ENCODE measurements around the gene CRACR2A.

The CRACR2A gene

GRCh38 chr12:3651585-3652424, 101.1 kb downstream of the CRACR2A start:
- TF ChIP-seq CTCF (conservative IDR thresholded peaks at IDR 0.05): no peak
- no peak overlapping the region for H3K27ac ChIP-seq

- TF ChIP-seq CTCF (conservative IDR thresholded peaks at IDR 0.05): no peak
- no peak overlapping the region for H3K27ac ChIP-seq
These were observed 105.4 kb downstream of the CRACR2A start for GRCh38 chr12:3647504-3647903.

GRCh38 chr12:3646561-3647241, 106.2 kb downstream of the CRACR2A start:
- no peak overlapping the region for H3K27ac ChIP-seq
- no peak for TF ChIP-seq CTCF (conservative IDR thresholded peaks at IDR 0.05)

- no peak for TF ChIP-seq CTCF (conservative IDR thresholded peaks at IDR 0.05)
- no peak overlapping the region for H3K27ac ChIP-seq
These were observed 107.8 kb downstream of the CRACR2A start for GRCh38 chr12:3645091-3645490.

GRCh38 chr12:3644104-3644503, 108.8 kb downstream of the CRACR2A start:
- TF ChIP-seq CTCF (conservative IDR thresholded peaks at IDR 0.05): peak; percentile 47
- no peak overlapping the region for H3K27ac ChIP-seq

- TF ChIP-seq CTCF (conservative IDR thresholded peaks at IDR 0.05): no peak
- H3K27ac ChIP-seq: peak overlapping the region; percentile 31
These were observed 111.4 kb downstream of the CRACR2A start for GRCh38 chr12:3641428-3642018.

- TF ChIP-seq CTCF (conservative IDR thresholded peaks at IDR 0.05): no peak
These were observed 116.6 kb downstream of the CRACR2A start for GRCh38 chr12:3636328-3636727.

More at GRCh38 chr12:3636328-3636727, 116.6 kb downstream of the CRACR2A start:
- no peak overlapping the region for H3K27ac ChIP-seq
